Fibroblast of lung (primary cell): ENCODE results near the gene ISOC2. TPM values are rescaled to one million over a fixed set of nuclear protein-coding genes. Genes with fewer than 3 reads are reported as not detected.

Source experiments
- DNase-seq, 2 donors: peaks; one replicate each; pipeline versions ENCODE4 v3.0.0 to v3.0.0-alpha.2; 2010; ENCODE audit warnings: low read depth in 2 of 2
- H2AFZ ChIP-seq: 2 replicates; pipeline ENCODE4 v1.5.1; 2012; ENCODE audit warnings: low read length, control low read depth, inconsistent platforms
- H3K27ac ChIP-seq: 2 replicates; pipeline ENCODE4 v1.5.1; 2011; ENCODE audit warnings: low read length, control low read depth; ENCODE audit not compliant: insufficient read depth
- H3K27me3 ChIP-seq: 2 replicates; pipeline ENCODE4 v1.5.1; 2011; ENCODE audit warnings: mild to moderate bottlenecking, low read length; ENCODE audit not compliant: control insufficient read depth, insufficient read depth
- H3K36me3 ChIP-seq: 2 replicates; pipeline ENCODE4 v1.5.1; 2011; ENCODE audit warnings: low read length; ENCODE audit not compliant: control insufficient read depth, insufficient read depth
- H3K4me1 ChIP-seq: 2 replicates; pipeline ENCODE4 v1.5.1; 2011; ENCODE audit warnings: low read length; ENCODE audit not compliant: control insufficient read depth, insufficient read depth; ENCODE audit errors: extremely low read depth
- H3K4me2 ChIP-seq: 2 replicates; pipeline ENCODE4 v1.5.1; 2011; ENCODE audit warnings: low read length, control low read depth; ENCODE audit not compliant: insufficient read depth; ENCODE audit errors: extremely low read depth
- H3K4me3 ChIP-seq, 4 experiments: fragments of 200-600 bp in 1 of 4; sonication (generic) in 1 of 4; replicated peaks in 1 of 4; 2 replicates each; pipeline ENCODE4 v1.5.1; 2011 to 2016; ENCODE audit warnings: low read length in 4 of 4, low read depth in 3 of 4, mild to moderate bottlenecking in 3 of 4, control low read depth in 2 of 4, inconsistent platforms in 1 of 4, mixed read lengths in 1 of 4; ENCODE audit not compliant: insufficient read depth in 1 of 4; ENCODE audit errors: control extremely low read depth in 1 of 4
- H3K79me2 ChIP-seq: 2 replicates; pipeline ENCODE4 v1.5.1; 2012; ENCODE audit warnings: mild to moderate bottlenecking, low read length, inconsistent platforms; ENCODE audit not compliant: control insufficient read depth, insufficient read depth
- H3K9ac ChIP-seq: 2 replicates; pipeline ENCODE4 v1.5.1; 2011; ENCODE audit warnings: mild to moderate bottlenecking, low read length, control low read depth; ENCODE audit not compliant: insufficient read depth
- H3K9me3 ChIP-seq: 2 replicates; pipeline ENCODE4 v1.5.1; 2012; ENCODE audit warnings: low read depth, low read length; ENCODE audit not compliant: control insufficient read depth, insufficient read depth
- H4K20me1 ChIP-seq: 2 replicates; pipeline ENCODE4 v1.5.1; 2011; ENCODE audit warnings: low read length; ENCODE audit not compliant: control insufficient read depth, insufficient read depth; ENCODE audit errors: extremely low read depth
- EZH2 ChIP-seq: IDR thresholded peaks from 2 replicates; pipeline ENCODE4 v1.5.1; 2012; ENCODE audit warnings: low read length, control low read depth, mild to moderate bottlenecking; ENCODE audit errors: missing control alignments
- polyA plus RNA-seq, 2 donors: library from polyadenylated mRNA; depleted of rRNA in 1 of 2; stranded (reverse) in 1 of 2; unstranded in 1 of 2; fragments of >200 nt; gene quantifications; 2 replicates each; pipeline ENCODE4 v1.2.1, GENCODE V29; 2011 to 2012; ENCODE audit warnings: missing spikeins in 1 of 2
- total RNA-seq: library from RNA; depleted of rRNA; stranded (reverse); fragments of >200 nt; gene quantifications from 2 replicates; pipeline ENCODE4 v1.2.1, GENCODE V29; 2014
- TF ChIP-seq, protein P1 (sequence below), 2 donors: IDR thresholded peaks in 1 of 2; conservative IDR thresholded peaks in 1 of 2; 1 replicate in 1 of 2; 2 replicates in 1 of 2; pipeline ENCODE4 v1.5.1; 2011 to 2012; ENCODE audit warnings: low read length in 2 of 2, control low read depth in 1 of 2, inconsistent platforms in 1 of 2, low read depth in 1 of 2, mild to moderate bottlenecking in 1 of 2

Gene ISOC2
- total and polyA plus RNA-seq, 2 donors (not counting 1 experiment from before 2014, with no cell fraction given) = 24.8 to 35.5 TPM

DNA sequence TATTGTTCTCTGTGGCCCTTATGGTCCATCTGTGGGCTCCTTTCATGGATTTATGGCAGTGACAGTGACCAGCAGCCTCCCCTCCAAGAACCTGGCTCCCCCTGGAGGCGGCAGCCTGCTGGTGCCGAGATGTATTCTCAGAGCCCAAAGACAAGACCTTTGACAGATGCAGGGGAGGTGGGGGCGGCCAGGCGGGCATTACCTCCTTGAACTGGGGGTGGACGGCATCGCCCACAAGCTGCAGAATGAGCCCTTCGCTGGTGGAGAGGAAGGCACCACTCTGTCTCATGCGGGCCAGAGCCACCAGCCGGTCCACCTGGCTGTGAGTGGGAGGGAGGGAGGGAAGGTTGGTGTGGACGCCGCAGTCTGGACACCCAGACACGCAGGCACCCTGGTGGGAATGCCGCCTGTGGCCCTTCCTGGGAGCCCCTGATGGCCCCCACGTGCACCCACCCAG lies 6.6 kb downstream of the ISOC2 start:
- H3K79me2 ChIP-seq = no peaks in the 10 kb centered on the region
- no peaks in the 10 kb centered on the region for H4K20me1 ChIP-seq
- H3K27ac ChIP-seq = no peak overlapping the region
- TF ChIP-seq EZH2 = no peak
- TF ChIP-seq, protein P1, sequence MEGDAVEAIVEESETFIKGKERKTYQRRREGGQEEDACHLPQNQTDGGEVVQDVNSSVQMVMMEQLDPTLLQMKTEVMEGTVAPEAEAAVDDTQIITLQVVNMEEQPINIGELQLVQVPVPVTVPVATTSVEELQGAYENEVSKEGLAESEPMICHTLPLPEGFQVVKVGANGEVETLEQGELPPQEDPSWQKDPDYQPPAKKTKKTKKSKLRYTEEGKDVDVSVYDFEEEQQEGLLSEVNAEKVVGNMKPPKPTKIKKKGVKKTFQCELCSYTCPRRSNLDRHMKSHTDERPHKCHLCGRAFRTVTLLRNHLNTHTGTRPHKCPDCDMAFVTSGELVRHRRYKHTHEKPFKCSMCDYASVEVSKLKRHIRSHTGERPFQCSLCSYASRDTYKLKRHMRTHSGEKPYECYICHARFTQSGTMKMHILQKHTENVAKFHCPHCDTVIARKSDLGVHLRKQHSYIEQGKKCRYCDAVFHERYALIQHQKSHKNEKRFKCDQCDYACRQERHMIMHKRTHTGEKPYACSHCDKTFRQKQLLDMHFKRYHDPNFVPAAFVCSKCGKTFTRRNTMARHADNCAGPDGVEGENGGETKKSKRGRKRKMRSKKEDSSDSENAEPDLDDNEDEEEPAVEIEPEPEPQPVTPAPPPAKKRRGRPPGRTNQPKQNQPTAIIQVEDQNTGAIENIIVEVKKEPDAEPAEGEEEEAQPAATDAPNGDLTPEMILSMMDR (conservative IDR thresholded peaks at IDR 0.05 in 1 of 2, IDR thresholded peaks at IDR 0.05 in 1 of 2; ENCODE audit: low read depth in 1 of 2, low read length in 2 of 2) = peak; percentile 56 to 75
- no peak overlapping the region for H3K9ac ChIP-seq
- H3K4me1 ChIP-seq = no peaks in the 10 kb centered on the region
- peaks cover 15% of the 10 kb centered on the region for H3K27me3 ChIP-seq
- no peak overlapping the region for H3K4me2 ChIP-seq
- no peak overlapping the region for H3K4me3 ChIP-seq
- H3K9me3 ChIP-seq = no peaks in the 10 kb centered on the region
- DNase-seq = peak in 1 of 2 donors; percentile 25
- no peak overlapping the region for H2AFZ ChIP-seq
- H3K36me3 ChIP-seq = peaks cover 2% of the 10 kb centered on the region

DNA sequence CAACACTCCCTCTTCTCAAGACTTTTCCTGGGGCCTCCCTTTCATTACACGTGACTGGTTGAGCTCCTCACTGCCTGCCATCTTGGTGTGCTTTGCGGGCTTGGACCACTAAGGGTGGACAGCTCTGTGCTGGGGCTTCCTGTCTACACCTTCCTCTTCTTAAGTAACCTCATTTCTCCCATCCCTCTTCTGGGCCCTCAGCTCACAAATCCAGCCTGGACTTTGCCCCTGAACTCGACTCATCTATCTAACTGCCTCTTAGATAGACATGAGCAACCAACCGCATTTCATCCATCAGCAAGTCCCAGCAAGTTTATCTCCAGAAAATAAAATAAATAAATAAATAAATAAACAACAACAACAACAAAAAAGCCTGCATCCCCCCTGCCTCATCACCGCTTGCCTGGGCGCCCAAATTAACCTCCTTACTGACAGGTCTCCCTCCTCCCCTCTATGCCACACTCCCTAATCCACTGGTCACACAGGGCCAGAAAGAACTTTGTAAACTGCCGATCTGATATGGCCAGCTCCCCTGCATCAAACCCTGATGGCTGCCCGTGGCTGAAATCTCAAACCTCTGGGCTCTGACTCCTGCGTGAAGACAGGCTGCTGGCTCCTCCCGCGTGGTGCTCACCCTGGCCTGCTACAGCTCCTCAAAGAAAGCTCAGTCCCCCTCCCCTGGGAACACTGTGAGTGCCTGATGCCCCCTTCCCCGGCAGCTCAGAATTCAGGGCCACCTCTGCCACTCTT lies 7.8 kb downstream of the ISOC2 start:
- no peak for DNase-seq
- H3K4me3 ChIP-seq = no peak overlapping the region
- H3K27ac ChIP-seq = no peak overlapping the region
- H3K27me3 ChIP-seq = peaks cover 15% of the 10 kb centered on the region
- peaks cover 2% of the 10 kb centered on the region for H3K36me3 ChIP-seq
- no peaks in the 10 kb centered on the region for H3K9me3 ChIP-seq
- TF ChIP-seq EZH2 = no peak
- TF ChIP-seq, protein P1 (conservative IDR thresholded peaks at IDR 0.05 in 1 of 2, IDR thresholded peaks at IDR 0.05 in 1 of 2; ENCODE audit: low read depth in 1 of 2, low read length in 2 of 2) = no peak
- no peak overlapping the region for H2AFZ ChIP-seq
- no peak overlapping the region for H3K9ac ChIP-seq
- H4K20me1 ChIP-seq = no peaks in the 10 kb centered on the region
- no peak overlapping the region for H3K4me2 ChIP-seq
- no peaks in the 10 kb centered on the region for H3K4me1 ChIP-seq
- no peaks in the 10 kb centered on the region for H3K79me2 ChIP-seq

DNA sequence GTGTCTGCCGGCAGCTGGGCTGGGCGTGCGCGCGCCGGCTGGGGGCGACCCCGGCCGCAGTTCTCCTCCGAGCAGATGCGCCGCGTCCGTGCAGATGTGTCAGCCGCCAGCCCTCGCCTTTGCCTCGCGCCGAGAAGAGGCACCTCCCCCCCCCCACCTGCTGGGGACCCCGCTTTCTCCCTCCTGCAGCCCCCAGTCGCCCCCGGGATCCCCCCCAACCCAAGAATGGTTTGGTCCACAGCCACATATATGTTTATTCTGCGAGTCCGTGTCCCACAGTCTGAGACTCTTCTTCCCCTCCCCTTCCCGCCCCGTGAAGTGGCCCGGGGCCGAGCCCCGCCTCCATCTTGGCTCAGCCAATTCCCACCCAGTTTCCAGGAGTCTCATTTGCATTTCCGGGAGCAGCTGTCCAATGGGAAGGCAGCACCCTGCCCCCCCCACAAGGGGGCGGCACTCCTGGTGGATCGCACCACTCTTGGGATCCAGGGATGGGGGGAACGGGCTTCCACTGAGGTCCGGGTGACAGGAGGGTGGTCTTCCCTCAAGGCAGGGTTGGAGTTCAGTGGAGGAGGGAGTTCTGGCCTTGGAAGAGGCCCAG lies 8.6 kb downstream of the ISOC2 start:
- Histone ChIP-seq H3K9ac (no peak overlapping the region), H2AFZ (no peak overlapping the region), H3K4me2 (no peak overlapping the region), H3K4me1 (no peaks in the 10 kb centered on the region), H3K9me3 (no peaks in the 10 kb centered on the region), H3K27me3 (peaks cover 15% of the 10 kb centered on the region), H3K36me3 (peaks cover 2% of the 10 kb centered on the region), H3K27ac (no peak overlapping the region), H4K20me1 (no peaks in the 10 kb centered on the region), H3K79me2 (no peaks in the 10 kb centered on the region), H3K4me3 (no peak overlapping the region)
- TF ChIP-seq, protein P1 (conservative IDR thresholded peaks at IDR 0.05 in 1 of 2, IDR thresholded peaks at IDR 0.05 in 1 of 2; ENCODE audit: low read depth in 1 of 2, low read length in 2 of 2) = peak in 1 of 2 donors; percentile 14
- TF ChIP-seq EZH2 = no peak
- peak; percentile 65 to 73 for DNase-seq
